GM12892 (cell line): ENCODE measurements around the gene OR8A1.
A peak's percentile ranks its signal among the peaks of the same experiment; 100 is the strongest.
"Not testable (repeated sequence)": the region's sequence is repeated elsewhere in the genome, so short reads cannot be mapped to it uniquely, and the experiment has no call there.

Experiments
- DNase-seq: peaks from one replicate; pipeline ENCODE4 v3.0.0; 2011; ENCODE audit not compliant: insufficient read length
- FAIRE-seq: peaks from 2 replicates; lab custom pipeline; 2011; peaks lifted over from hg19 to GRCh38; lab: Jason Lieb, UNC
- POLR2A ChIP-seq: IDR thresholded peaks from 2 replicates; pipeline ENCODE4 v1.6.1; 2011; ENCODE audit warnings: low read depth, low read length, control low read depth
- POLR2AphosphoS5 ChIP-seq: IDR thresholded peaks from 2 replicates; pipeline ENCODE4 v1.6.1; 2011; ENCODE audit warnings: low read depth, low read length, control low read depth
- TAF1 ChIP-seq: IDR thresholded peaks from 2 replicates; pipeline ENCODE4 v1.6.1; 2011; ENCODE audit warnings: low read depth, mild to moderate bottlenecking, control low read depth, low read length, borderline replicate concordance

Gene OR8A1

DNA sequence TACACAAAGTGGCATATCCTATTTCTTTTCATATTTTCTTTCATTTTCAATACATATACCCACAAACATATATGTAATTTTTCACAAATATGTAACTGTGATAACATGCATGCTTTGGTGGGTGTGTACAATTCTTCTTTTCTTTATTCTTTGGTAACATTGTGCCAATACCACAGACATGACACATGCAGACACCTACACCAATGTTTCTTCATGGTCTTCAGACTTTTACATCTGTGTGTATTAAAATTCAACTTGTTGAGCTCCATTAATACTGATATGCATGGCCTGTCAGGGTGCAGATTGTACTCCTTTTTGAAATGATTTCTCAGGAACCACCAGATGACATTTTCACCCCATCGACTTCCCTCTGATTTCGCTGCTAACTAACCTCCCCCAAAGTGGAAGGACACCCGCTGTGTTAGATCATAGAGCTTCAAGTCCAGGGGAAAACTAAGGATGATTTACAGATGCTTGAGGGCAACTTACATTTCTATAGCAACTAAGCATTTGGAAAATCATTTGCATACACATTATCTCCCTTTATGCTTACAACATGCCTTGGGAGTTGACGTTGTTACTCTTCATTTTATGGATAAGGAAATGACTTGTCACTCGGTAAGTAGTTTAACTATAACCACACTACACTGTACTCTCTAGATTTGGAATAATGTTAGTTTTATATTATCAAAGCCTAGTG is 31.0 kb downstream of the OR8A1 start:
- FAIRE-seq (peak; percentile 57), DNase-seq (no peak)
- no peak for TF ChIP-seq TAF1
- no peak for TF ChIP-seq POLR2A

DNA sequence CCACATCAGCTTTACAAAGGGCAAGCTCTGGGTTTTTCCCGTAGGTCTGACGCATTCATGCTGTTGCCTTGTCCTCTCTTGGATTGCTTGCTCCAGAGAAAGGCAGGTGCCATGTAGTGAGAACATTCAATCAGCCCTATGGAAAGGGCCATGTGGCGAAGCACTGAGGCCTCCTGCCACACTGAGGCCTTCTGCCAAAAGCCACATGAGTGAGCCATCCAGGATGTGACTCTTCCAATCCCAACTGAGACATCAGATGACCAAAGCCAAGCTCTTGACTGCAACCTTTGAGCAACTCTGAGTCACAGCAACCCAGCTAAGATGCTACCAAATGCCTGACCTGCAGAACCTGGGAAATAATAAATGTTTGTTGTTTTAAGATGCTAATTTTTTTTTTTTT is 32.4 kb downstream of the OR8A1 start:
- no peak for TF ChIP-seq POLR2AphosphoS5
- no peak for TF ChIP-seq TAF1
- TF ChIP-seq POLR2A = no peak
- DNase-seq (no peak), FAIRE-seq (no peak)

DNA sequence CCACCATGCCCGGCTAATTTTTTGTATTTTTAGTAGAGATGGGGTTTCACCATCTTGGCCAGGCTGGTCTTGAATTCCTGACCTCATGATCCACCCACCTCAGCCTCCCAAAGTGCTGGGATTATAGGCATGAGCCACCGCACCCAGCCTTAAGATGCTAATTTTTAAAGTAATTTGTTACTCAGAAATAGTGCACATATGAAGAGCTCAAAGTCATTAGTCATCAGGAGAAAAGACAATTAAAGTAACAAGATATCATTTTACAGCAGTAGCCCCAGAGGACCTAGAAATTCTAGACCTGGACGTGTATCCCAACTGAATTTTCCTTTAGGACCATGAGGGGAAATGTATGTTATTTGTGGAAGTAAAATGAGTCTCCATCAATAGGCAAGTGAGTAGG is 32.9 kb downstream of the OR8A1 start:
- not testable (repeated sequence) for FAIRE-seq, DNase-seq

DNA sequence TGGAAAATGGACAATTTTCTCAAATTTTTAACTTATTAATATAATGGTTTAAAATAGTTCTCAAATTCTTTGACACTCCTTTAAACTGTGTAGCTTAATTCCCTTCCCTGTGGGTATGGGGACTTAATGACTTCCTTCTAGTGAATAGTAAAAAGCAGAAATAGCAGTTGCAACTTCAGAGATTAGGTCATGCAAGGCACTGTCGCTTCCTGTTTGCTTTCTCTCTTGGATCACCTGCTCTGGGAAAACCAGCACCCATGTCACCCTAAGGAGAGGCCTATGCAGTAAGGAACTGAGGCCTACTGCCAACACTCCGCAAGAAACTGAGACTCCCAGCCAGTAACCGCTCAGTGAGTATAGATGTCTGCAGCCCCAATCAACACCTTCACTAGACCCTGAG is 35.9 kb downstream of the OR8A1 start:
- DNase-seq (no peak), FAIRE-seq (no peak)
- TF ChIP-seq TAF1 = no peak
- TF ChIP-seq POLR2AphosphoS5 = no peak
- no peak for TF ChIP-seq POLR2A

DNA sequence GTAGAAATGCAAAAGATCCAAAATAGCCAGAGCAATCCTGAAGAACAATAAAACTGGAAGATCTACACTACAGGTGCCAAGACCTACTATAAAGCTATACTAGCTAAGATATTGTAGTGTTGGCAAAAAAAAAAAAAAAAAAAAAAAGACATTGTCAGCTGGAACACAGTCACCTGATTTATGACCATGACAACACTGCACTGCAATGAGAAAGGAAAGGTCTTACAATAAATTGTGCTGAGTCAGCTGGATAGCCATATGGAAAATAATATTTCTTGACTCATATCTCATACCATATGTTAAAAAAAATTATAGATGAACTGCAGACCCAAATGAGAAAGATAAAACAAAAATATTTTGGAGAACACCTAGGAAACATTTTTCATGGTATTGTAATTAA is 38.4 kb downstream of the OR8A1 start:
- TF ChIP-seq TAF1 = no peak
- TF ChIP-seq POLR2A = no peak
- no peak for TF ChIP-seq POLR2AphosphoS5
- no peak for DNase-seq
- no peak for FAIRE-seq

DNA sequence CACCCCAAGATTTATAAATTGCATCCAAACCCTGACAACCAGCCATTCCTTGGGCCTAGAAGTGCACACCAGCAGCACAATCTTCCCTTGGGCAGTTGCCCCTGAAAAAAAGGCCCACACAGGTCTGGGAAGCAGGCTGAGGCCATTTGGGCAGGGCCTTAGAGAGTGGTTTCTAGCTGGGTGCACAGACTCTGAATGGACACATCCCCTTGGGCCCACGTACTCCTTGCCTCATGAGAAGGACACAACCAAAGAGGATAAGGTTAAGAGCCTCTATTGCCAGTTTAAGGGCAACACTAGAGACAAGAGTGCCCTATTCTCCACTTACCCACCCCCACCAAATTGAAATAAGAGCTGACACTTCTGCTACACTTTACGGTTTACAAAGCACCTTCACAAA is 40.5 kb downstream of the OR8A1 start:
- TF ChIP-seq POLR2A = no peak
- TF ChIP-seq TAF1 = no peak
- TF ChIP-seq POLR2AphosphoS5 = no peak
- no peak for DNase-seq
- no peak for FAIRE-seq

DNA sequence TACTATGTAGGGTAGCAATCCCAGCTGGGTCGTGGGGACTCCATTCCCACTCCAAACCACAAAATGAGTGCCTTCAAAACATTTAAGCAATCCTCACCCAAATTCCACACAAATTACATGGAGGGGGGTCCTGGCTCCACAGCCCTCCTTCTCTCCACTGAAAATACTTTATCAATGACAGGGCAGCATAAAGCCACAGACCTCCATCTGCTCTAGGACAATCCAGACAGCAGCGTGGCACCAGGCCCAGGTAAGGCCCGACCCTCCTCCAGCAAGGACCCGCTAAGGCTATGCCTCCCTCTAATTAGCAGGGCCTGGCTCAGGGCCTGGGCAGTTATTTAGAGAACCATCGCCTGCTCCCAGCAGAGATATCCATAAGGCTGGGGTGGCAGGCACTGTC is 41.3 kb downstream of the OR8A1 start, which contains the start of gene PANX3:
TSS of gene PANX3 (plus strand) at position 365 of the 400 bp plus-strand sequence. CDS start 129 bp downstream, outside the sequence.
- TF ChIP-seq TAF1 (no peak), POLR2AphosphoS5 (no peak)
- DNase-seq (no peak), FAIRE-seq (no peak)

DNA sequence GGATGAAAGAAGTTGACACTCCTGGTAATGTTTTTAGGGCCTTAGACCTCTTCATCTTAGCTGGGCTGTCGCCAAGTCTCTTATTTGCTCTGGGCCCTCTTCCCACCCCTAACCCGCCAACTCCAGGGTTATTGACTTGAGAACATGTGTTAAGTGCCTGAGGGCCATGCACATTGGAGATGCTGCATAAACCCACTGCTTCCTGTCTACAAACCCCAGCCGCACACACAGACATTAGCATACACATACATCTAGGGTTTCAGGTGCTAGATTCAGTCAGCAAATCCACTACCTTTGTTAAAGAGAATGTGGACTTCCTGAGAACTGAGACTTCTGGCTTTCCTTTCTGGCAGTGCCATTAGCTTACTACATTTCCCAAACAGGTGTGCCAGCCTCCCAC is 42.2 kb downstream of the OR8A1 start:
- DNase-seq = no peak
- no peak for TF ChIP-seq POLR2A
- TF ChIP-seq POLR2AphosphoS5 = no peak
- TF ChIP-seq TAF1 = no peak
- no peak for FAIRE-seq

DNA sequence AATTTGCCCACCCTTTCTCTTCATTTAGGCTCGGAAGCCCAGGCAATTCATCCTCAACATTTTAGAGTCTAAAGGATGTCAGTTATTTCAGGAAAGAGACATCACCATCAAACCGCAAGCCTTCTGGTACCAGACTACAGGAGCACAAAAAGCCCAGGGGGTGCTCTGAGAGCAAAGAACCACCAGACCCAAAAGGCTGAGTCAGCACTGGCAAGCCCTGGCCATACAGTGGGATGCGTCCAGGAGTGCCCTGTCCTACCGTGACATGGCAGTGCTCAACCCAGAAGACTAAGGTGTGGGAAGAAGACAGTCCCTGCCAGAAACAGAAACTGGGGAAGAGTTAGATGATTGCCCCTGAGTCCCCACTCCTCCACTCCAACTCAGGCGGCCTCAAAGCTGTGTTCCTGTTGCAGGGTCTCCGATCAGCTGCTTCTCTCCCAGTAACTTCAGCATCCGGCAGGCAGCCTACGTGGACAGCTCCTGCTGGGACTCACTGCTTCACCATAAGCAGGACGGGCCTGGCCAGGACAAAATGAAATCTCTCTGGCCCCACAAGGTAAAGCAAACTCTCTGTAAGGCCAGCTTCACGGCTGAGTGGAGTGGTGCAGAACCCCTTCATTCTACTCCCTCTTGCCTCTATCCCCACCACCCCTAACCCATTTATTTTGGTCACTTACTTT is 42.9 kb downstream of the OR8A1 start:
- FAIRE-seq (no peak), DNase-seq (no peak)
- TF ChIP-seq TAF1 (no peak), POLR2AphosphoS5 (no peak), POLR2A (no peak)

DNA sequence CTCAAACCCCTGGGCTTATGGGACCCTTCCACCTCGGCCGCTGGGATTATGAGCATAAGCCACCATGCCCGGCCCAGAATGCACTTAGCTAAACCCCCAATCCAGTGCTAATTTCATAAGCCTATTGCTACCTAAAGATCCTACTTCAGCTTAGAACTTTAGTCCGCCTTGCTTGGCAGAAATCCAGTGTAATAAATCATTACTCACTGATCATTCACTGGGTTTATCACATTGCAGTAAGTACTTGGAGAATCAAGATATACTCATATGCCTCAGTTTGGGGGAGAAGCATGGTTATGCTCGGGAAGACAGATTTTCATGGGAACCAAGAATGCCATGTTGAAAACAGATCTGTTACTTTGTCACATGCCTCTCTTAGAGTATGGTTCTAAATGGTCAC is 49.1 kb downstream of the OR8A1 start:
- DNase-seq (no peak), FAIRE-seq (no peak)
- no peak for TF ChIP-seq TAF1
- no peak for TF ChIP-seq POLR2AphosphoS5
- TF ChIP-seq POLR2A = no peak
